DND-41 (cell line): ENCODE data around the gene MEMO1.

Experiments used
- CTCF ChIP-seq: IDR thresholded peaks from 2 replicates; pipeline ENCODE4 v1.5.1; 2012; ENCODE audit warnings: borderline replicate concordance, low read length, moderate library complexity, mild to moderate bottlenecking; ENCODE audit not compliant: poor library complexity, severe bottlenecking; ENCODE audit errors: extremely low read depth
- EZH2 ChIP-seq: IDR thresholded peaks from 3 replicates; pipeline ENCODE4 v1.6.1; 2012; ENCODE audit warnings: borderline replicate concordance, low read depth, mild to moderate bottlenecking, moderate library complexity, low read length, inconsistent platforms; ENCODE audit not compliant: severe bottlenecking

GRCh38 chr2:32060266-32060665, 49.5 kb upstream of the MEMO1 start:
- no peak for TF ChIP-seq CTCF
- TF ChIP-seq EZH2: no peak
